ENCODE data around the gene CCDC57. TPM values are rescaled to one million over a fixed set of nuclear protein-coding genes. Genes with fewer than 3 reads are reported as not detected.

CCDC57 gene
- total RNA-seq, 1 donor from 2014 or later: 92.1 TPM

GRCh38 chr17:82161216-82161615 is 51.4 kb downstream of the CCDC57 start:
- H3K4me3 Mint-ChIP-seq: no peak overlapping the region
- H3K9me3 Mint-ChIP-seq: no peaks in the 10 kb centered on the region
- no peak overlapping the region for H3K27ac Mint-ChIP-seq
- peaks cover 48% of the 10 kb centered on the region for H3K36me3 Mint-ChIP-seq
- TF ChIP-seq, protein P1, sequence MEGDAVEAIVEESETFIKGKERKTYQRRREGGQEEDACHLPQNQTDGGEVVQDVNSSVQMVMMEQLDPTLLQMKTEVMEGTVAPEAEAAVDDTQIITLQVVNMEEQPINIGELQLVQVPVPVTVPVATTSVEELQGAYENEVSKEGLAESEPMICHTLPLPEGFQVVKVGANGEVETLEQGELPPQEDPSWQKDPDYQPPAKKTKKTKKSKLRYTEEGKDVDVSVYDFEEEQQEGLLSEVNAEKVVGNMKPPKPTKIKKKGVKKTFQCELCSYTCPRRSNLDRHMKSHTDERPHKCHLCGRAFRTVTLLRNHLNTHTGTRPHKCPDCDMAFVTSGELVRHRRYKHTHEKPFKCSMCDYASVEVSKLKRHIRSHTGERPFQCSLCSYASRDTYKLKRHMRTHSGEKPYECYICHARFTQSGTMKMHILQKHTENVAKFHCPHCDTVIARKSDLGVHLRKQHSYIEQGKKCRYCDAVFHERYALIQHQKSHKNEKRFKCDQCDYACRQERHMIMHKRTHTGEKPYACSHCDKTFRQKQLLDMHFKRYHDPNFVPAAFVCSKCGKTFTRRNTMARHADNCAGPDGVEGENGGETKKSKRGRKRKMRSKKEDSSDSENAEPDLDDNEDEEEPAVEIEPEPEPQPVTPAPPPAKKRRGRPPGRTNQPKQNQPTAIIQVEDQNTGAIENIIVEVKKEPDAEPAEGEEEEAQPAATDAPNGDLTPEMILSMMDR (IDR thresholded peaks at IDR 0.05; ENCODE audit: unreplicated experiment): no peak
- no peaks in the 10 kb centered on the region for H3K4me1 Mint-ChIP-seq
- DNase-seq (ENCODE audit: low spot score in 2 of 2, unreplicated experiment in 2 of 2): no peak
- H3K27me3 Mint-ChIP-seq (ENCODE audit: low read depth): no peaks in the 10 kb centered on the region

DNA sequence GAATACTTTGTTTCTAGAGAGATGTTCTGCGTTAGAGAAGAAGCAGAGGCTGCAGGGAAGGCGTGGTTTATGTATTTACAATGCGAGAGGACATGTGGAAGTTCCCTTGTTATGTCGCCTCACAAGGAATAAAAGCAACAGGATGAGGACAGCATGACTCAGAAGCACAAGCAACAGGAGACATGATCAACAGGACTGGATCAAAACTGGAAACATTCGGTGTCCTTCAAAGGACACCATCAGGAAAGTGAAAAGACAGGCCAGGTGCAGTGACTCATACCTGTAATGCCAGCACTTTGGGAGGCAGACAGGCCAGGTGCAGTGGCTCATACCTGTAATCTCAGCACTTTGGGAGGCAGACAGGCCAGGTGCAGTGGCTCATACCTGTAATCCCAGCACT is 52.6 kb downstream of the CCDC57 start:
- no peaks in the 10 kb centered on the region for H3K9me3 Mint-ChIP-seq
- DNase-seq (ENCODE audit: low spot score in 2 of 2, unreplicated experiment in 2 of 2): no peak
- H3K4me1 Mint-ChIP-seq: no peaks in the 10 kb centered on the region
- peaks cover 37% of the 10 kb centered on the region for H3K36me3 Mint-ChIP-seq
- TF ChIP-seq, protein P1 (IDR thresholded peaks at IDR 0.05; ENCODE audit: unreplicated experiment): no peak
- no peak overlapping the region for H3K4me3 Mint-ChIP-seq
- no peaks in the 10 kb centered on the region for H3K27me3 Mint-ChIP-seq (ENCODE audit: low read depth)
- H3K27ac Mint-ChIP-seq: no peak overlapping the region

DNA sequence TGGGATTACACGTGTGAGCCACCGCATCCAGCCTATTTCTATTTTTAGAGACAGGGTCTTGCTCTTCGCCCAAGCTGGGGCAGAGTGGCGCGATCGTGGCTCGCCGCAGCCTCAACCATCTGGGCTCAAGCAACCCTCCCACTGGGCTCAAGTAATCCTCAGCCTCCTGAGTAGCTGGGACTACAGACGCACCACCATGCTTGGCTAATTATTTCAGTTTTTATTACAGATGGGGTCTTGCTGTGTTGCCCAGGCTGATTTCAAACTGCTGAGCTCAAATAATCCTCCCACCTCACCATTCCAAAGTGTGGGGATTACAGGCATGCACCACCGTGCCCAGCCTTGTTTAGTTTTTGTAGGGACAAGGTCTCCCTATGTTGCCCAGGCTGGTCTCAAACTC is 53.8 kb downstream of the CCDC57 start:
- Mint-ChIP-seq H3K27ac (no peak overlapping the region), H3K9me3 (no peaks in the 10 kb centered on the region), H3K4me3 (no peak overlapping the region), H3K27me3 (ENCODE audit: low read depth) (no peaks in the 10 kb centered on the region), H3K4me1 (peaks cover under 1% of the 10 kb centered on the region), H3K36me3 (peaks cover 30% of the 10 kb centered on the region)
- DNase-seq (ENCODE audit: low spot score in 2 of 2, unreplicated experiment in 2 of 2): no peak
- TF ChIP-seq, protein P1 (IDR thresholded peaks at IDR 0.05; ENCODE audit: unreplicated experiment): no peak

- no peak overlapping the region for H3K27ac Mint-ChIP-seq
- H3K9me3 Mint-ChIP-seq: no peaks in the 10 kb centered on the region
- no peaks in the 10 kb centered on the region for H3K27me3 Mint-ChIP-seq (ENCODE audit: low read depth)
- peaks cover 13% of the 10 kb centered on the region for H3K4me1 Mint-ChIP-seq
- TF ChIP-seq, protein P1 (IDR thresholded peaks at IDR 0.05; ENCODE audit: unreplicated experiment): no peak
- peaks cover 25% of the 10 kb centered on the region for H3K36me3 Mint-ChIP-seq
- H3K4me3 Mint-ChIP-seq: no peak overlapping the region
- no peak for DNase-seq (ENCODE audit: low spot score in 2 of 2, unreplicated experiment in 2 of 2)
Observed at GRCh38 chr17:82157046-82158035, 55.3 kb downstream of the CCDC57 start.

DNA sequence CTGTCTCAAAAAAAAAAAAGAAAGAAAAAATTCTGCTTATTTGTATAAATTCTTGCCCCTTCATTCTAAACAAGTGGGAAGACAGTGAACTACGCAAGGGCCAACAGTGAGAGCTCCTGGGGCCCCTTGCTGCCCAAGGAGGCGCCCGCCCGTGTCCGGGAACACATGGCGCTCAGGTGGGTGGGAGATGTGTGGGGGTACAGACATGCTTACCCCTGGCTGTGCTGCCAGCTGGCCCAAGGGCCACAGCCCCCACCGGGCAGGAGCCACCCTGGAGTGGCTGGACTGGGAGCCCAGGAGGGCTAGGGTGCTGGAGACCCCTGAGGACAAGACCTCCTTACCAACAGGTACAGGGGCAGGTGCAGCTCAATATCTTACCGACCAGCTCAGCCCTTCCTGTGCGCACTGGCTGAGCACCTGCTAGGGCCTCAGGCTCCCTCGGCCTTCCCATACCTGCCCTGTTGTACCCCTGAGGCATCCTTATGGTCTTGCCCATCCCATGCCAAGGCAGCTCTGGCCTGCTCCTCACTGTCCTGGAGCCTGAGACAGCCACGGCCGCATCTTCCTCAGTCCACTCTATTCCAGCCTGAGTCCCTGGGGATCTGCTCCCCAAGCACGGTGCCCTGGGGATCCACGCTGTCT is 56.2 kb downstream of the CCDC57 start:
- Mint-ChIP-seq H3K27me3 (ENCODE audit: low read depth) (no peaks in the 10 kb centered on the region), H3K9me3 (no peaks in the 10 kb centered on the region), H3K27ac (no peak overlapping the region), H3K36me3 (peaks cover 20% of the 10 kb centered on the region), H3K4me1 (peaks cover 13% of the 10 kb centered on the region), H3K4me3 (no peak overlapping the region)
- TF ChIP-seq, protein P1 (IDR thresholded peaks at IDR 0.05; ENCODE audit: unreplicated experiment): no peak
- DNase-seq (ENCODE audit: low spot score in 2 of 2, unreplicated experiment in 2 of 2): no peak
